ENCODE results near the gene CD44.
A peak's percentile ranks its signal among the peaks of the same experiment; 100 is the strongest.

CD44 gene

GRCh38 chr11:35237351-35237750 lies 98.4 kb downstream of the CD44 start:
- no peak for DNase-seq (ENCODE audit: low read depth, low spot score)

GRCh38 chr11:35237860-35238715 lies 99.1 kb downstream of the CD44 start:
- DNase-seq (ENCODE audit: low read depth, low spot score), result peak; percentile 40

- no peak for DNase-seq (ENCODE audit: low read depth, low spot score)
These were observed 99.9 kb downstream of the CD44 start for GRCh38 chr11:35238882-35239281.

- DNase-seq (ENCODE audit: low read depth, low spot score), result no peak
These were observed 100.6 kb downstream of the CD44 start for GRCh38 chr11:35239471-35240075.

GRCh38 chr11:35241083-35241482 lies 102.1 kb downstream of the CD44 start:
- DNase-seq (ENCODE audit: low read depth, low spot score), result no peak

DNA sequence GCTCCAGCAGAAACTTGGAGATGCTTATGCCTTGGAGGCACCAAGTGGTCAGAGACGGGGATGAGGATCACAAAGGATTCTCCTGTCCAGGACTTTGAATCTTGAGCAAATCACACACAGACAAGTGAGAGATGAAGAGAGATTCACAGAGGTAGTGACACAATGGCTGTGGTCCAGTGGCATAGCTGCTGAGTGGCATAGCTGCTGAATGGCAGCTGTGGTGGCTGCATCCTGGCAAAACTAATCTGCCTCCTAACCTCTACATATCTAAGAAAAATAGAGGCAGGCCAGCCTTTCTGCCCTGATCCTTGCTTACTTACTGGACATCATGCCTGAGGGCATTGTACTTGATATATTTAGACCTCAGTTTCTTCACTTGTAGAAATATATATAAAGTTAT lies 102.6 kb downstream of the CD44 start:
- no peak for DNase-seq (ENCODE audit: low read depth, low spot score)

DNA sequence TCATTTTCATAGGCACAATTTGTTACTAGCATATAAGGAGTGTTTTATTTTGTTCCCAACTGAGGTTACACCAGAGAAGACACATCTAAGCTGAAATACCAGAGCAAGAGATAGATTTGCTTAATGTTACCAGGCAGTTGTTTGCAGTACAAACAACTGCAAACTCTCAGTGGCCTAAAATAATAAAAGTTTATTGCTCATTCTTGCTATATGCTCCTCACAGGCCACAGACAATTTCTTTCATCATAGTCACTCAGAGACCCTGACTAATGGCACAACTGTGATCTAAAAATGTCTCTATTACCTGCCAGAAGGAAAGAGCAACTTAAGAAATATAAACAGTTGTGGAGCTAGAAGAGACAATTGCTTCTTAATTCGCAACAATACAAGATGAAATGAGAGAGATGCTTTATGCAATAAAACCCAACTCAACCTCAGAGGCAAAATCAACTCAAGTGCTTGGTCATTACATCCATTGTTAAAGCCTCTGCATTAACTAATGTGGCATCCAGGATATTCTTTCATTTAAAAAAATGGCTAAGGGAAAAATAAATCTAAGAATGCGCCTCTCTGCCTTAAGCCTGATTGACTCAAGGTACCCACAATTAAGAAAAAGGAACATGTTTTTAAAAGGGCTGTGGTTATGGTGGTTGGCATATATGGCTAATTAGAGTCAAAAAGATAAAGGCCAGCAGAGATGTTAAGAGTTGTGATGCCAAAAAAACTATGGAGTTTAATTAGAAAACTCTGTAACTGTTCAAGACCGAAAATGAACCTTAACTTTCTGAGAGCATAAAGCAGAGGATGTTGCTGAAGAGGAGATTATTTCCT lies 103.7 kb downstream of the CD44 start:
- DNase-seq (ENCODE audit: low read depth, low spot score), result no peak

DNA sequence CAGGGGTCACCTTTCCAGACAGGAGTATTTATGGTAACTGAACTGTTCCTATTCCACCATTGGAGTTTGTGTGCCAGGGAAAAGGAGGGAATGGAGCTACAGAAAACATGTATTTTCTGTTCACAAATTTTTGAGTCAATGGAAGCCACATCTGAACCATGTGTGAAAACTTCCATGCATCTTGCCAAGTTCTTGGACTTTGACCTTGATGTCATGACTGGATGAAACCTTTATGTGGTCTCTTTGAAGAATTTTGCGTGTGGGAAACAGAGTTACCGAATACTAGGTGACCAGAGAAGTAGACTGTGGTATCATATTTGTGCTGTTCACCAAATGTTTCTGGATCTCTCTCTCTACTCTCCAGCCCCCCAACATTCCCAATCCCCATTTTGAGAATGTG lies 104.8 kb downstream of the CD44 start:
- no peak for DNase-seq (ENCODE audit: low read depth, low spot score)

DNA sequence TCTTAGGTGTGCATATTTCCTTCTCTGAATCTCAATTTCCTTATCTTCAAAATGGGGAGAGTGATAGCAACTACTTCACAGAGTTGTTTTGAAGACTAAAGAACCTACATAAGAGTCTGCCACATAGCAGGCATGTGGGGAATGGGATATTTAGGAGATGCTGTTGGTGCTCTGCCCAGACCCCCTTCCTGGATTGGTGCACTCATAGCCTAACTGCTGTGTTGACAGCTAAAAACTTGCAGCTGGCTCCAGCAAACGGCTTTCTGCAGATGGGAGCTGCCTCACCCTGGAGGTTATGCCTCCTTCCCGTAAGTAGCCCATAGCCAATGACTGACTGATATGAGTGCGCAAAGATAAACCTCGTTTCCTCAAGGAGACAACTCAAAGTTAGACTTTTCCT lies 106.1 kb downstream of the CD44 start:
- no peak for DNase-seq (ENCODE audit: low read depth, low spot score)

GRCh38 chr11:35245786-35246185 lies 106.8 kb downstream of the CD44 start:
- no peak for DNase-seq (ENCODE audit: low read depth, low spot score)

DNA sequence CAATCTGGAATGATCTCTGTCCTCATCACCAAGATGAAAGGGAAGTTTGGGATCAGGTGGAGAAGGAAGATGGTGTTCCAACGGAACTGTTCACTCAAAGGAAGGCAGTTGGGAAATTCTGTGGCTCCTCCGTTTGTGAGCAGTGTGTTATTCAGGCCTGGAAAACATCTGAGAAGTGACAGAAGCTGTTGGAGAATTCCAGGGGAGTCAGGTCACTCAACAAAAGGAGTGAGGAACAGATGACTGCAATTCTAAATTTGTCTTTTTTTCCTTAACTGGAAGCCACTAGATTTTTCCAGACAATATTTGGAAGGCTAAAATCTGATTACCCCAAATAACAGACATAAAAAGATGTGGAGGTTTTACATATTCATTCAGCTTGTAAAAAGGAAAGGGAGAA lies 107.8 kb downstream of the CD44 start:
- DNase-seq (ENCODE audit: low read depth, low spot score), result no peak

GRCh38 chr11:35247428-35247827 lies 108.5 kb downstream of the CD44 start:
- peak; percentile 38 for DNase-seq (ENCODE audit: low read depth, low spot score)

GRCh38 chr11:35247863-35248262 lies 108.9 kb downstream of the CD44 start:
- DNase-seq (ENCODE audit: low read depth, low spot score), result no peak

- no peak for DNase-seq (ENCODE audit: low read depth, low spot score)
These were observed 109.8 kb downstream of the CD44 start for GRCh38 chr11:35248558-35249323.

GRCh38 chr11:35250192-35250591 lies 111.2 kb downstream of the CD44 start:
- no peak for DNase-seq (ENCODE audit: low read depth, low spot score)

GRCh38 chr11:35250621-35251020 lies 111.7 kb downstream of the CD44 start:
- DNase-seq (ENCODE audit: low read depth, low spot score), result no peak

GRCh38 chr11:35253237-35253636 lies 114.3 kb downstream of the CD44 start:
- no peak for DNase-seq (ENCODE audit: low read depth, low spot score)

DNA sequence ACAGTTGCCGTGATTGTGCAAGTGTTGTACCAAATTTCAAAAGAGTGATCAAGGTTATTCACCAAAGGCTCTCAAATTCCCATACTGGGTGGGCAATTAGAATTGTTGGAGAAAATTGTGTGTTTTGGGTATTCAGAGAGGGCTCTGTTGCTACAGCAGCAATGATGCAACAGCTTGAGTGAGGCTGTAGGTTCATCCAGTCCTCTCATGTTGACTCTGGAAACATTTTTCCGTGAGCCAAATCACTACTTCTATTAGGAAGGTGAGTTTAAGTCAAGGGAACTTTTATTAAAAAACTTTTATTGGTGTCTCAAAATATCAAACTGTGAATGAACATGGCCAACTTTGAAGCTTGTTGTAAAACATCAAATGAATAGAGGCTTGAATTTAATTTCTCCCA lies 116.5 kb downstream of the CD44 start:
- no peak for DNase-seq (ENCODE audit: low read depth, low spot score)

DNA sequence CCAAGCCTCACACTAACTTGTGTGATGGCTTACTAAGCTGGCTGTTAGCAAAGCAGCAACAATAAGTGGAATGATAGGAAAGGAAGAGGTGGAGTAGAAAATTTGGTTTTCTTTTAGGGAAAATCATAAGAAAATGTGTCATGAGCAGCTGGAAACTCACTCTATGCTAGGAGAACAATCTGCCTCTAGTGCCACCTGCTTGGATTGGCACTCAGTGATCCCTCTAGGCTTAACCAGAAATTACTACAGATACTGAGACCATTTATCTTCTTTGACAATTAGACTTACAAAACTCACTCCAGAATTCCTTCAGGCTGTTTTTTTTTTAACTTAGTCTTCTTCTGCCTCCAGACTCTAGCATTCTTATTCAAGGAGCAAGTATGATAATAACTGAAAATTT lies 117.3 kb downstream of the CD44 start:
- DNase-seq (ENCODE audit: low read depth, low spot score), result no peak

GRCh38 chr11:35257281-35257680 lies 118.3 kb downstream of the CD44 start:
- no peak for DNase-seq (ENCODE audit: low read depth, low spot score)

DNA sequence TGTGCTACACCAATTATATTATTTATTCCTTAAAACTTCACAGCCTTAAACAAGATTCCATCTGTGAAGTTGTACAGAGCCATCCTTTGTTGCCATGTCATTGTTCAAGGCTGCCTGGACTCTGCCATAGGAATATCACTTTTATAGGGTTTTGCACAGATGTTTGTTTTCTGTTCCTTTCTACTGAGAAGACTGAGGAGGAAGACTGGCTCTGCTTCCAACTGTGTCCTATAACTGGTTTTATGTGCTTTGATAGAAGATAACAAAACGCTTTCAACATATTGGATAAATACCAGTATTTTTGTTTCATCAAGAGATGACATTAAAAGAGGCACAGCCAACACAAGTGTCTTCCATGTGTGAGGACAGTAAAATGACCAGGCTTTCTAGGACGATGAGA lies 120.6 kb downstream of the CD44 start:
- no peak for DNase-seq (ENCODE audit: low read depth, low spot score)
